ENCODE results near the gene LRRN1. TPM values are rescaled to one million over a fixed set of nuclear protein-coding genes. Genes with fewer than 3 reads are reported as not detected.

The LRRN1 gene
- total and polyA plus RNA-seq, 2 of the 4 experiments (the other 2 are of a cell fraction) = 0.18 to 0.41 TPM

- DNase-seq = no peak
- Histone ChIP-seq H3K23ac (ENCODE audit: low read depth, low read length) (no peak overlapping the region), H2AFZ (replicated peaks; ENCODE audit: low read length, poor library complexity) (no peak overlapping the region), H3K4ac (ENCODE audit: low read depth, low read length) (no peak overlapping the region), H4K91ac (ENCODE audit: insufficient read depth, low read depth, low read length) (no peak overlapping the region), H3K36me3 (ENCODE audit: control insufficient read depth, insufficient read depth, low read length) (no peaks in the 10 kb centered on the region), H4K20me1 (ENCODE audit: insufficient read depth, low read length) (no peaks in the 10 kb centered on the region), H4K8ac (ENCODE audit: low read depth in 2 of 2, low read length in 2 of 2) (no peak overlapping the region), H2AK5ac (ENCODE audit: low read depth, low read length) (no peak overlapping the region), H3K56ac (ENCODE audit: extremely low read depth, insufficient read depth, low read length) (no peak overlapping the region), H3K27me3 (ENCODE audit: control insufficient read depth, insufficient read depth, low read length) (no peaks in the 10 kb centered on the region), H3K18ac (ENCODE audit: low read depth, low read length) (no peak overlapping the region), H3K4me1 (ENCODE audit: control insufficient read depth, insufficient read depth, low read length) (no peaks in the 10 kb centered on the region), H3K27ac (ENCODE audit: insufficient read depth, low read length) (no peak overlapping the region), H3K9me3 (ENCODE audit: control insufficient read depth, insufficient read depth, low read length) (peaks cover 2% of the 10 kb centered on the region; the same call in 1 of the 2 replicates), H2AK9ac (replicated peaks; ENCODE audit: low read depth, low read length, poor library complexity) (no peak overlapping the region), H4K5ac (ENCODE audit: low read depth, low read length) (no peak overlapping the region), H3K4me3 (ENCODE audit: insufficient read depth, low read depth, low read length) (no peak overlapping the region), H2BK5ac (ENCODE audit: low read depth, low read length, poor library complexity, severe bottlenecking) (no peak overlapping the region), H3K9me1 (ENCODE audit: insufficient read depth, low read length) (no peaks in the 10 kb centered on the region), H2BK120ac (ENCODE audit: low read depth, low read length) (no peak overlapping the region), H2BK15ac (ENCODE audit: low read depth, low read length) (no peak overlapping the region), H2BK20ac (ENCODE audit: low read depth, low read length) (no peak overlapping the region), H3K4me2 (ENCODE audit: low read depth, low read length) (no peak overlapping the region), H3K14ac (replicated peaks; ENCODE audit: low read depth, low read length) (no peak overlapping the region), H3K9ac (ENCODE audit: low read depth, low read length) (no peak overlapping the region), H3K79me1 (ENCODE audit: low read depth in 1 of 2, low read length in 2 of 2) (no peaks in the 10 kb centered on the region)
- BruUV-seq (replicated peaks) = no TSS peak
- WGBS, 2 experiments (ENCODE audit: extremely low coverage in 2 of 2, insufficient read length in 1 of 2) = no CpG with 5 or more reads among the region's 5 CpGs
- ATAC-seq (ENCODE audit: low read depth) = no peak
- in situ Hi-C loops (cut with MboI; ENCODE audit: low sequenced_read_pairs) (no loop called here), intact Hi-C loops (cut with micrococcal nuclease) (no loop called here), dilution Hi-C loops (cut with HindIII; ENCODE audit: low sequenced_read_pairs, unreplicated experiment) (no loop called here)
- TF ChIP-seq RFX5 (IDR thresholded peaks at IDR 0.05; ENCODE audit: low read depth, low read length) (no peak), MXI1 (IDR thresholded peaks at IDR 0.05; ENCODE audit: borderline replicate concordance, low read depth, low read length) (no peak), ELK1 (IDR thresholded peaks at IDR 0.05; ENCODE audit: borderline replicate concordance, low read depth, low read length) (no peak), MAZ (IDR thresholded peaks at IDR 0.05; ENCODE audit: borderline replicate concordance, low read depth, low read length) (no peak), USF2 (IDR thresholded peaks at IDR 0.05; ENCODE audit: low read depth, low read length) (no peak), SMC3 (IDR thresholded peaks at IDR 0.05; ENCODE audit: low read depth, low read length) (no peak), RAD21 (IDR thresholded peaks at IDR 0.05; ENCODE audit: low read length) (no peak), CEBPB (IDR thresholded peaks at IDR 0.05; ENCODE audit: low read depth, low read length) (no peak), MAFK (IDR thresholded peaks at IDR 0.05; ENCODE audit: low read depth, low read length) (no peak), CHD1 (IDR thresholded peaks at IDR 0.05; ENCODE audit: low read depth, low read length) (no peak), CTCF (conservative IDR thresholded peaks at IDR 0.05; ENCODE audit: low read depth, low read length) (no peak), RCOR1 (IDR thresholded peaks at IDR 0.05; ENCODE audit: insufficient replicate concordance, low read length) (no peak), FOS (IDR thresholded peaks at IDR 0.05; ENCODE audit: low read depth, low read length) (no peak)
- POLR2A ChIA-PET (ENCODE audit: unreplicated experiment) = no interaction called here
- CTCF ChIA-PET = no interaction called here
Observed at GRCh38 chr3:3862534-3862933, 63.3 kb downstream of the LRRN1 start.

Data from IMR-90 (cell line).